ENCODE data around the gene UBQLN4. TPM values are rescaled to one million over a fixed set of nuclear protein-coding genes. Genes with fewer than 3 reads are reported as not detected.

Gene UBQLN4
- total and polyA plus RNA-seq, 2 of the 4 experiments (the other 2 are of a cell fraction): 8.8 to 21.6 TPM

DNA sequence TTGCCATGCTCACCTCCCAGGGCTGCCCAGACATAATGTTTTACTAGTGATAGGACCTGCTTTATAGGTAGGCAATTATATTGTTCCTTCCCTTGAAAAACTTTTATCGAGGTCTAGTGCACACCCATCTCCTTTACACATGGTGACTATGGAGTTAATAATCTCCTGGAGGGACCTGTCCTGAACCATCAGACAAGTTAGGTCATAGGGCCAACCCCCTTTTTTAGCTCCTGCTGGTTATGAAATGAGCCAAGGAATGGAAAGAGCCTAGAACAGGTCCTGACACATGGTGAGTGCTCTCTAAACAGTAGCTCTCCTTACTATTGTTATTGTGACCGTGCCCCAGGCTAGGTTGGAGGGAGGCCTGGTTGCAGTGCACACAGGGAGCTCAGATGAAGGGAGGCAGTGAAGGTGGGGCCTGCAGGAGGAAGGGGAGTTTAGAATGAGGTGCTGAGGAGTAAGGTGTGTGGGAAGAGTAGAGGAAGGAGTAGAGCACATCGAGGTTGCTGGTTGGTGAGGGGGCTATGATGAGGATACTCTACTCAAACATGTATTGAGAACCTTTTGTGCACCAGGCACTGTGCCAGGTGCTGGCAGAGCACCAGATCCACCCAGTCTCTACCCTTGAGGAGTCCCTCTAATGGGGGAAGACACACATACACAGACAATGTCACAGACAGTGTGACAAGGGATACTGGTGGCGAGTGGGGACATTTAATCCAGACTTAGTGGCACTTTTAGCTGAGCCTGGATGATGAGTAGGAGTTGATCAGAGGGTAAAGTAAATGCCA is 46.8 kb upstream of the UBQLN4 start:
- no TSS peak for BruUV-seq (replicated peaks)
- H3K14ac ChIP-seq (replicated peaks; ENCODE audit: low read depth, low read length): peak overlapping the region; percentile 17; the same call in 1 of the 2 replicates
- peaks cover 43% of the 10 kb centered on the region for H3K4me1 ChIP-seq (ENCODE audit: control insufficient read depth, insufficient read depth, low read length)

More for the DNA sequence above, 46.8 kb upstream of the UBQLN4 start:
- dilution Hi-C loops (cut with HindIII; ENCODE audit: low sequenced_read_pairs, unreplicated experiment): no loop called here
- H2AFZ ChIP-seq (replicated peaks; ENCODE audit: low read length, poor library complexity): peak overlapping the region; percentile 14
- TF ChIP-seq BHLHE40 (IDR thresholded peaks at IDR 0.05; ENCODE audit: low read depth, low read length) (no peak), FOS (IDR thresholded peaks at IDR 0.05; ENCODE audit: low read depth, low read length) (no peak), MAZ (IDR thresholded peaks at IDR 0.05; ENCODE audit: borderline replicate concordance, low read depth, low read length) (no peak), MXI1 (IDR thresholded peaks at IDR 0.05; ENCODE audit: borderline replicate concordance, low read depth, low read length) (no peak)
- TF ChIP-seq, protein P1, sequence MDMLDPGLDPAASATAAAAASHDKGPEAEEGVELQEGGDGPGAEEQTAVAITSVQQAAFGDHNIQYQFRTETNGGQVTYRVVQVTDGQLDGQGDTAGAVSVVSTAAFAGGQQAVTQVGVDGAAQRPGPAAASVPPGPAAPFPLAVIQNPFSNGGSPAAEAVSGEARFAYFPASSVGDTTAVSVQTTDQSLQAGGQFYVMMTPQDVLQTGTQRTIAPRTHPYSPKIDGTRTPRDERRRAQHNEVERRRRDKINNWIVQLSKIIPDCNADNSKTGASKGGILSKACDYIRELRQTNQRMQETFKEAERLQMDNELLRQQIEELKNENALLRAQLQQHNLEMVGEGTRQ (IDR thresholded peaks at IDR 0.05; ENCODE audit: low read depth, low read length): no peak
- H2AK9ac ChIP-seq (replicated peaks; ENCODE audit: low read depth, low read length, poor library complexity): no peak overlapping the region
- ATAC-seq (ENCODE audit: low read depth) (no peak), DNase-seq (no peak)
- no peak overlapping the region for H2BK15ac ChIP-seq (ENCODE audit: low read depth, low read length)
- H3K4me3 ChIP-seq (ENCODE audit: insufficient read depth, low read depth, low read length): no peak overlapping the region
- no peak overlapping the region for H4K5ac ChIP-seq (ENCODE audit: low read depth, low read length)
- peak overlapping the region; percentile 37; the same call in 1 of the 2 replicates for H3K23ac ChIP-seq (ENCODE audit: low read depth, low read length)
- no peak overlapping the region for H3K9ac ChIP-seq (ENCODE audit: low read depth, low read length)
- no peak overlapping the region for H2BK120ac ChIP-seq (ENCODE audit: low read depth, low read length)
- in situ Hi-C loops (cut with MboI; ENCODE audit: low sequenced_read_pairs): no loop called here
- no peak overlapping the region for H3K27ac ChIP-seq (ENCODE audit: insufficient read depth, low read length)
- no peaks in the 10 kb centered on the region for H3K27me3 ChIP-seq (ENCODE audit: control insufficient read depth, insufficient read depth, low read length)
- H2BK5ac ChIP-seq (ENCODE audit: low read depth, low read length, poor library complexity, severe bottlenecking): no peak overlapping the region
- no peak overlapping the region for H3K4me2 ChIP-seq (ENCODE audit: low read depth, low read length)
- H3K56ac ChIP-seq (ENCODE audit: extremely low read depth, insufficient read depth, low read length): no peak overlapping the region
- ChIA-PET CTCF (interaction anchor here (5.6 kb wide), 1 partner anchor 29 kb away, joined by 64 read pairs; no protein-coding TSS in a partner anchor), POLR2A (ENCODE audit: unreplicated experiment) (no interaction called here)
- peaks cover 2% of the 10 kb centered on the region; the same call in 1 of the 2 replicates for H3K36me3 ChIP-seq (ENCODE audit: control insufficient read depth, insufficient read depth, low read length)
- peak overlapping the region; percentile 21 for H3K4ac ChIP-seq (ENCODE audit: low read depth, low read length)
- H2BK20ac ChIP-seq (ENCODE audit: low read depth, low read length): no peak overlapping the region
- H4K20me1 ChIP-seq (ENCODE audit: insufficient read depth, low read length): no peaks in the 10 kb centered on the region
- intact Hi-C loops (cut with micrococcal nuclease): no loop called here
- no peaks in the 10 kb centered on the region for H3K9me3 ChIP-seq (ENCODE audit: control insufficient read depth, insufficient read depth, low read length)
- H4K8ac ChIP-seq (ENCODE audit: low read depth in 2 of 2, low read length in 2 of 2): no peak overlapping the region
- peak overlapping the region; percentile 38 for H2AK5ac ChIP-seq (ENCODE audit: low read depth, low read length)
- H3K9me1 ChIP-seq (ENCODE audit: insufficient read depth, low read length): peaks cover 48% of the 10 kb centered on the region
- H4K91ac ChIP-seq (ENCODE audit: insufficient read depth, low read depth, low read length): peak overlapping the region; percentile 19; the same call in 1 of the 2 replicates
- peaks cover 27 to 81% of the 10 kb centered on the region in 2 experiments for H3K79me1 ChIP-seq (ENCODE audit: low read depth in 1 of 2, low read length in 2 of 2)
- no peak overlapping the region for H3K18ac ChIP-seq (ENCODE audit: low read depth, low read length)
- WGBS, 2 experiments (ENCODE audit: extremely low coverage in 2 of 2, insufficient read length in 1 of 2): no CpG with 5 or more reads among the region's 4 CpGs
